Islet precursor cell (in vitro differentiated cells): ENCODE data around the gene L3MBTL2.
"Not testable (repeated sequence)": the region's sequence is repeated elsewhere in the genome, so short reads cannot be mapped to it uniquely, and the experiment has no call there.

Experiments
- DNase-seq: peaks from one replicate; pipeline ENCODE4 v3.0.0-alpha.2; 2018

The L3MBTL2 gene

DNA sequence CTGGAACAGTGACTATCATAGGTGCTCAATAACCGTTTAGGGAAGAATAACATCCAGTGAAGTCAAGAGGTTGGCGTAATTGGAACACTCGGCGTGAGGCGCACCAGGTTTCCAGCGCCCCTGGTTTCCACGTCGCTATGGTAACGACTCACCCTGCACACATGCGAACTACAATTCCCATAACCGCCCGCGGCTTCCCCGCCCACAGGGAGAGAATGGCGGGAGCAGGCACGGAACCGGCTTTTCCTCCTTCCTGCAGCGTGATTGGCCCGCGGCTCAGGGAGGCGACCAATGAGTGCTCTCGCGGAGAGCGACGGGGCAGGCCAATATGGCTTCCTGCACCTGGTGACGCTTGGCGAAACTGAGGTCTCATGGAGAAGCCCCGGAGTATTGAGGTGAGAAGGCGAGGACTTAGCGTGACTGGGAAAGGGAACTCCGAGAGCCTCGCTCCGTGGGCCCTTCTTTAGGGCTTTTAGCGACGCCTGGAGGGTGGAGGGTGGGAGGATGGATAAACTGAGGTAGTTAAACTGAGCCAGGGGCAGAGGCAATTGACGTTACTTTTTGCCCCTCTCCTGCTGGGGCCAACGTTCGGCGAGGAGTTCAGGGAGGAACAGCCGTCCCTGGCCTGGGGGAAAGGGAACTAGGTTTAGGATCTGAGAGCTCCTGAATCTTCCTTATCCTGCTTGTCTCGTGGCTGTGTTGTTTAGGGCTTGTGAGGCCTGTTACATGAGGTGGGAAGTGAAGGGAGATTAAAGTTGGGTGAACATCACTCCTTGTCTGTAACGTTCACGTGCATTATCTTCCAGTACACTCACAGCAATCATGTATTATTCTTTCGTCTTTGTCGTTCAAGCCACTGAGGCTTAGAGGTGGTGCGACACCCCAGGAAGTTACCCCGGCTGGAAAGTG lies at the start of gene L3MBTL2:
Gene L3MBTL2, plus strand, starts transcription at position 321 of the 909 bp plus-strand sequence. Its CDS starts 51 bp downstream, at position 372.
- peak; percentile 99 for DNase-seq

GRCh38 chr22:41157083-41157482 lies 48.0 kb upstream of the L3MBTL2 start:
- DNase-seq: no peak

DNA sequence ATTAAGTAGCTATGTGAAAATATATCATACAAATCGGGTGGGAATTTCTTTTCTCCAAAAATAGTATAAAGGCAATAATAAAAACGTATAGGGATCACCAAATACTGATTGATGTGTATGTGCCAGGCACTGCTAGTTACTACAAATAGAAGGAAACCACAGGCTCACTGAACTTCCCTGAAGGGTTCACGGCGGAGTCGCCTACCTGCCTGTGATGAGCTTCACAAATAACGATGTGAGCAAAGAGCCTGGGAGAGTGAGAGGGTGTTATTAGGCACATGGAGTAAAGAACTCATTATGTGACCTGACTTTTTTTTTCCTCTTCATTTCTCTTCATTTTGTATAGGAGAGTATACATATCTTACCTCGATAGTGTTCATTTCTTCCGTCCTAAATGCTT lies 36.0 kb upstream of the L3MBTL2 start:
- no peak for DNase-seq

DNA sequence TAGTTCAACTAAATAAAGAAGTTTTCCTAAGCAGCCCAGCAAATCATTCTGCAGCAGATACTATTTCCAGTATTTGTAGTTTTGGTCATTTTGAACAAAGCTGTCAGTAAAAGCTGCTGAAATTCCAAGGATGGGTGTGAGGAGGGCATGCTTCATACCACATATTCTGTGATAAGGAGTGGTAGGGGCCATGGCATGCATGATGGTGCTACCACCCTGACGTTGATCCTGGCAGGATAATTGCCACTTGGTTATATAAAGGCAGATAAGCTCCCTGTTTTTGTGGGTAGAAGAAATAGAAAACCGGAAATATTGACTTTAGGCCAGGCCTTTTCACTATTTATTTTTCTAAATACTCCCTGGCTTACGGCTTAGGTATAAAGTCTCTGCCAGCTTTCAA lies 33.1 kb upstream of the L3MBTL2 start:
- no peak for DNase-seq

DNA sequence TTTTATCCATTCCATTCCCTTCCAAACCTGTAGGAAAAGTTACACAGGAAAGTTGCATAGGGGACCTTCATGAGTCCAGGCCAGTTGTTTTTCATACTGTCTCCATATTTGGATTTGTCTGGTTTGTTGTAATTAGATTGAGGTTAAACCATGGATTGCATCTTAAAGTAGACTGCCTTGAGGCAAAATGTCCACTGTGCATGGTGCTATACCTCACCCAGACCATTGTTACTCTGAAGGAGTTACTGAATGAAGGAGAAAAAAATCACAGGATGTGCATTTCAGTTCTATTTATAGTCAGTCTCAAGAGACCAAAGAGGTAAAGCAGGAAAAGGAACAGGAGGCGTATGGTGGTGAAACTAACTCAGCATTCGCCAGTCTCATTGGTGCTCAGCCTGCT lies 29.6 kb upstream of the L3MBTL2 start:
- no peak for DNase-seq

DNA sequence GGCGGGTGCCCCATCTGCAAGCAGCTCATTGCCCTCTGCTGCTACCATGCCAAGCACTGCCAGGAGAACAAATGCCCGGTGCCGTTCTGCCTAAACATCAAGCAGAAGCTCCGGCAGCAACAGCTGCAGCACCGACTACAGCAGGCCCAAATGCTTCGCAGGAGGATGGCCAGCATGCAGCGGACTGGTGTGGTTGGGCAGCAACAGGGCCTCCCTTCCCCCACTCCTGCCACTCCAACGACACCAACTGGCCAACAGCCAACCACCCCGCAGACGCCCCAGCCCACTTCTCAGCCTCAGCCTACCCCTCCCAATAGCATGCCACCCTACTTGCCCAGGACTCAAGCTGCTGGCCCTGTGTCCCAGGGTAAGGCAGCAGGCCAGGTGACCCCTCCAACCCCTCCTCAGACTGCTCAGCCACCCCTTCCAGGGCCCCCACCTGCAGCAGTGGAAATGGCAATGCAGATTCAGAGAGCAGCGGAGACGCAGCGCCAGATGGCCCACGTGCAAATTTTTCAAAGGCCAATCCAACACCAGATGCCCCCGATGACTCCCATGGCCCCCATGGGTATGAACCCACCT lies 28.0 kb upstream of the L3MBTL2 start:
- no peak for DNase-seq

DNA sequence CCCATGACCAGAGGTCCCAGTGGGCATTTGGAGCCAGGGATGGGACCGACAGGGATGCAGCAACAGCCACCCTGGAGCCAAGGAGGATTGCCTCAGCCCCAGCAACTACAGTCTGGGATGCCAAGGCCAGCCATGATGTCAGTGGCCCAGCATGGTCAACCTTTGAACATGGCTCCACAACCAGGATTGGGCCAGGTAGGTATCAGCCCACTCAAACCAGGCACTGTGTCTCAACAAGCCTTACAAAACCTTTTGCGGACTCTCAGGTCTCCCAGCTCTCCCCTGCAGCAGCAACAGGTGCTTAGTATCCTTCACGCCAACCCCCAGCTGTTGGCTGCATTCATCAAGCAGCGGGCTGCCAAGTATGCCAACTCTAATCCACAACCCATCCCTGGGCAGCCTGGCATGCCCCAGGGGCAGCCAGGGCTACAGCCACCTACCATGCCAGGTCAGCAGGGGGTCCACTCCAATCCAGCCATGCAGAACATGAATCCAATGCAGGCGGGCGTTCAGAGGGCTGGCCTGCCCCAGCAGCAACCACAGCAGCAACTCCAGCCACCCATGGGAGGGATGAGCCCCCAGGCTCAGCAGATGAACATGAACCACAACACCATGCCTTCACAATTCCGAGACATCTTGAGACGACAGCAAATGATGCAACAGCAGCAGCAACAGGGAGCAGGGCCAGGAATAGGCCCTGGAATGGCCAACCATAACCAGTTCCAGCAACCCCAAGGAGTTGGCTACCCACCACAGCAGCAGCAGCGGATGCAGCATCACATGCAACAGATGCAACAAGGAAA lies 27.3 kb upstream of the L3MBTL2 start:
- DNase-seq: no peak

DNA sequence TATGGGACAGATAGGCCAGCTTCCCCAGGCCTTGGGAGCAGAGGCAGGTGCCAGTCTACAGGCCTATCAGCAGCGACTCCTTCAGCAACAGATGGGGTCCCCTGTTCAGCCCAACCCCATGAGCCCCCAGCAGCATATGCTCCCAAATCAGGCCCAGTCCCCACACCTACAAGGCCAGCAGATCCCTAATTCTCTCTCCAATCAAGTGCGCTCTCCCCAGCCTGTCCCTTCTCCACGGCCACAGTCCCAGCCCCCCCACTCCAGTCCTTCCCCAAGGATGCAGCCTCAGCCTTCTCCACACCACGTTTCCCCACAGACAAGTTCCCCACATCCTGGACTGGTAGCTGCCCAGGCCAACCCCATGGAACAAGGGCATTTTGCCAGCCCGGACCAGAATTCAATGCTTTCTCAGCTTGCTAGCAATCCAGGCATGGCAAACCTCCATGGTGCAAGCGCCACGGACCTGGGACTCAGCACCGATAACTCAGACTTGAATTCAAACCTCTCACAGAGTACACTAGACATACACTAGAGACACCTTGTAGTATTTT lies 26.6 kb upstream of the L3MBTL2 start:
- DNase-seq: no peak

- not testable (repeated sequence) for DNase-seq
Observed at GRCh38 chr22:41180362-41180761, 24.8 kb upstream of the L3MBTL2 start.

- no peak for DNase-seq
Observed at GRCh38 chr22:41180926-41181325, 24.2 kb upstream of the L3MBTL2 start.

DNA sequence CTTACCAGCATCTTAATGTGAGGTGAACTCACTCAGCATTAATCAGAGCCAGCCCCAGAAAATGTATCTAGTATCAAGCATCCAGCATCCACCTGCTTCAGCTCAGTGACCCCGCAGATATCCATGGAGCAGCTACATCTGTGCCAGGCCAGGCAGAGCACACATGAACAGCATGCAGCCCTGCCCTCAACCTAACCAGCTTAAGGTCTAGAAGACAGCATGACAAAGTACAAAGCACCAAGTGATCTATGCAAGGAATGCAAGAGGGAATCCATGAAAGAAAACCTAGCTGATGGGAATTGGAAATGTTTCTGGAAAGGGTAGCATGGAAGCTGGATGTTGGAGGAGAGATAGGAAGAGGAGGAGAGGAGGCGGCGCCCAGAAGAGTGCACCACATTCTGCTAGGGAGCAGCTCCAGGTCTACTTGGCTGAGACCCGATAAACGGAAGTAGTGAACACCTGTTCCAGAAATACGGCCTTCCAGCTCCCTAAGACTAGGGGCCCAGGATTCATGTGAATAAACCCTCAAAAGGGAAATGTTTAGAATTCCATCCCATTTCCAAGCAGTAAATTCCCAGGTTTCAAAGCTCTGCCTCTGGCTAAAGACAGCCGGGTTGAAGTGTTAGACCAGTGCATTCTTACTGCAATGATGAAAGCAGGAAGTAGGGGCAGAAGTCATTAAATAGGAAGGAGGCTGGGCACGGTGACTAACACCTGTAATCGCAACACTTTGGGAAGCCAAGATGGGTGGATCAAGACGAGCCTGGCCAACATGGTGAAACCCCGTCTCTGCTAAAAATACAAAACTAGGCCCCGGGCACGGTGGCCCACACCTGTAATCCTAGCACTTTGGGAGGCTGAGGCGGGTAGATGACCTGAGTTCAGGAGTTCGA lies 23.5 kb upstream of the L3MBTL2 start:
- DNase-seq: peak; percentile 76

GRCh38 chr22:41184679-41185078 lies 20.4 kb upstream of the L3MBTL2 start:
- no peak for DNase-seq

DNA sequence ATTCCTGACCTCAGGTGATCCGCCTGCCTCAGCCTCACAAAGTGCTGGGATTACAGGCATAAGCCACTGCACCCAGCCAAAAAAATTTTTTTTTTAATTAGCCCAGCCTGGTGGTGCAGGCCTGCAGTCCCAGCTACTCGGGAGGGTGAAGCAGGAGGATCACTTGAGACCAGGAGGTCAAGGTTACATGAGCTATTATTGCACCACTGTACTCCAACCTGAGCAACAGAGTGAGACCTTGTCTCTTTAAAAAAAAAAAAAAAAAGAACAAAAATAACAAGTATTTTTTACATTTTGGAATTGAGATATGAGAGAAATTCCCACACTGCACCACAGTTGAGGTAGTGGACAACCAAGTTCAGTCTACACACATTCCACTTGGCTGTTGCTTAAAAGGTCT lies 13.6 kb upstream of the L3MBTL2 start:
- DNase-seq: no peak

GRCh38 chr22:41193829-41194228 lies 11.3 kb upstream of the L3MBTL2 start:
- DNase-seq: no peak

DNA sequence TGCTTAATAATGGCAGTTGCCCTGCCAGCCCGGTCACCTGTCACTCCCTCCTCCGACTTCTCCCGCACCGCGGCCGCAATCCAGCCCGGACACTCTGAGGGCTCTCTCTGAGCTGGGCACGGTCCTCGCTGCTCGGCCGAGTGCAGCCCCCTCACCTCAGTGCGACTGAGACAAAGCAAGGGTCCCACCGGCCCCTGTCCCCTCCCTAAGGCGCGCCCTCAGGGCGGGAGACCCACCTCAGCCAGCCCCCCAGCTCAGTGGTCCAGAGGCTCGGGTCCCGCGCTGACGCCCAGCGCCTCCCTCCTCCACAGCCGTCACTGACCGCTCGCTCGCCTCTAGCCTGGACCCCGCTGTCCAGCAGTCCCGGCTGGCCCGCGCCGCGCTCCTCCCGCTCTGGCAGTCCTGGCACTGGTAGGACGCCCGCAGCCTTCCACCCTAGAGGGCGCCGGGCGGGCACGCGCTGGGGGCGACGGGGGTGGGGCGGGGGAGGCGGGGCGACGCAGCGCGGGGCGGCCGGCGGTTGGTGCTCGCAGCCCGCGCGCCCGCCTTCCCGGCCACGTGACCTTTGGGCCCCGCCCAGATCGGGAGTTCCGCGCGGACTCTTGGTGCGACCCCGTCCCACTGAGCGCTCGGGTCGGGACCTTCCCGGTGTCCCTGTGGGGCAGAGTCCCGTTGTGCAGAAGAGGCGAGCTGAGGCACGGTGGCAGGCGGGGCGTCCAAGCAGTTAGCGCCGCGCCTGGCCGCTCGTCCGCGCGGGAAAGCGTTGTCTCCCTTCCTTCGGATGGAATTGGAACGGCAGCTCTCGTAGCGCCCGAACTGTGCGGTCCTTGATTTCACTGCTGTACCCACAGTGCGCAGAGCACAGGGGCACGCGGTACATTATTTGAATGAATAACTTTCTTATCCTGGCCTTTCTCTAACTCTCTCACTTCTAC lies 7.8 kb upstream of the L3MBTL2 start:
- DNase-seq: peak; percentile 88

GRCh38 chr22:41198027-41198580 lies 7.0 kb upstream of the L3MBTL2 start:
- no peak for DNase-seq

- no peak for DNase-seq
Observed at GRCh38 chr22:41201141-41201540, 4.0 kb upstream of the L3MBTL2 start.

GRCh38 chr22:41203118-41203517 lies 2.0 kb upstream of the L3MBTL2 start:
- DNase-seq: no peak

DNA sequence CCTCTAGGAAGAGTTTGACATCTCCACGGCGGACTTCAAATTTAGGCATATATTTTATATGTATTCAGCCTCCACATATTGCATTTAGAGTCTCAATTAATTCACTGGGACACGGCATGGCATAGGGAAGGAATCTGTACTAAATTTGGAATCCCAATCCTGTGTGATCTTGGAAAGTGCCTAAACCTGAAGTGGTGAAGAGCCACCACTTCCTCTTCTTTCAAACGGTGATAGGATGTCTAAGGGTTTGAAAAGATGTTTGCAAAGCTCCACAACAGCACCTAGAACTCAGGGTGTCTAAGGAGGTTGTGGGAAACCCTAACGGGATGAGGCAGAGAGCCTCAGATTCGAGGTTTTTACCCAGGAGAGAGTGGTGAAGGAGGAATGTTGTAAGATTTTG lies 1.0 kb upstream of the L3MBTL2 start:
- no peak for DNase-seq

DNA sequence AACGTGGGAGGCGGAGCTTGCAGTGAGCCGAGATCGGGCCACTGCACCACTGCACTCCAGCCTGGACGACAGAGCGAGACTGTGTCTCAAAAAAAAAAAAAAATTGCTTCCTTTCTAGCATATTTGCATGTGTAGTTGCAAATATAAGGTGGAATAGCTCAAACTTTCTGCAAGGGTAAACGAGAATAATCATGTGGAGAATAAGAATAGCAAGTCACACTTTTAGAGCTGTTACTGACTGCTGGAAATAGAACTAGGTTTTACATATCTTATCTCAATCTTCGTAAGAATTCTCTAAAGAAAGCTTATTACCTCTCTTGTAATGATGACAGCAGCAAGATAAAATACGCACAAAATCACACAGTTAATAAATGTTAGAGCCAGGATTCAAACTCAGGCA lies 1.6 kb downstream of the L3MBTL2 start:
- DNase-seq: no peak

DNA sequence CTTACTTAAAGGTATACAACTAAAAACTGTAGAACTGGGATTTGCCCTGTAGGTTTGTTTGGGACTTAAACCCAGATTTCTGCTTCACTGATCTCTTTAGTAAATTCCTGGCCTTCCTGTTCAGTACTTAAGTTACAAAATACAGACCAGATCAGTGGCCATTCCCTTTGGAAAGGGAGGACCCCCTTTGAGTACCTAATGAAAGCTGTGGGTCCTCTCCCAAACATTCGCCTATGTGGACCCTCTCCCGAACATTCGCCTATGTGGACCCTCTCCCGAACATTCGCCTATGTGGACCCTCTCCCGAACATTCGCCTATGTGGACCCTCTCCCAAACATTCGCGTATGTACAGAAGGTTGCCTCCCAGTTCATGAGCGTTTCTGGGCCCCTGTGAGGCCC lies 10.3 kb downstream of the L3MBTL2 start:
- no peak for DNase-seq
